CD4-positive, alpha-beta T cell treated with Interleukin-10 for 1 hour (primary cell): ENCODE data around the gene NCKAP5.

ENCODE experiments used
- DNase-seq: peaks from one replicate; pipeline ENCODE4 v3.0.0-alpha.2; 2020

NCKAP5 gene

DNA sequence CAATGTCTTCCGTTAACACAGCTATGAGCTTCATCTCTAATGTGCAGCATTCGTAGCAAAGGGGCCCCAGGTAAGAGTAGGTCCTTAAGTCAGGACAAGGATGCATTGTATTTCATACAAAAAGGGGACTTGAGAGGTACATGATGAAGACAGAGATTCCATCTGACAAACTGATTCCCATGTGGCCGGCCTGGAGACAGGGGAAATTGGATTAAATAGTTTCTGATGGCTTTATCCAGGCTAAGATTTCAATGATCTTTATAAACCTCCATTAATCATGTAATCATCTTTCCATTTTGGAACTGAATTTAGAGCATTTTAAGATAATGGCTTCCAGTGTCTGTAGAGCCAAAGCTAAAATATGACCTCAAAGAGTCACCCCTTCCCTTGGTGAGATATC is 111.3 kb downstream of the NCKAP5 start:
- DNase-seq = no peak

DNA sequence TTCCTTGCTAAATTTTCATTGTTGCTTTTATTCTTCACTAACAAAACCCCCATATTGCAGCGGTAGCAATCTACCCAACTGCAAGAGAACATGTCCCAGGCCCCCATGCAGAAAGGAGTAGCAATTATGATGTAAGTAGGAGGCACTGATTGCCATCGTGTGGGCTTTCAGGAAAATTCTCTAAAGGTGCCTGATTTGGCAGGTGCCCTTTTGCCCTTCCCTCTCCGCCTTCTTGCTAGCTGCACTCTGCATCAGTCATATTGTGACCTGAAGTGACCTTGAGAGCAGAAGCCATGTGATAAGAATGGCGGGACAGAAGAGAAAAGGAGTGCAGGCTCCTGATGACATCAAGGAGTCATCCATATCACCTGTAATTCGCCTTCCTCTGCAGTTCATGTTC is 112.1 kb downstream of the NCKAP5 start:
- no peak for DNase-seq

DNA sequence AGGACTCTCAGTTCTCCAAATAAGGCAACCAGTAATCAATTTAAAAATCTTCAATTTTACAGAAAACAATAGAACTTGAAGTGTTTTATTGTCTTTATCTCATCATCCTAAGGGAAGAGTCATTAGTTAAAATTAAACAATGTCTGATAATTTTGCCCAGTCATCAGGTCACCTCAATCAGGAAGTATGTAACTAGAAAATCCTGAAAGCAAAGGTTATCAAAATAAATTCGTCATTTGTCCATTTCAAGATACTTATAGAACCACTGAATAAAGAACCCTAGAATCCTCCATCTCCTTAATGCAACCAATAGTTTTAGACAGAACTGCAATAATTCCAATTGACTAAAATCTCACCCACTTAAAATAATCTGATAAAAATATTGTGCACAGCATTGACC is 115.2 kb downstream of the NCKAP5 start:
- DNase-seq = no peak

DNA sequence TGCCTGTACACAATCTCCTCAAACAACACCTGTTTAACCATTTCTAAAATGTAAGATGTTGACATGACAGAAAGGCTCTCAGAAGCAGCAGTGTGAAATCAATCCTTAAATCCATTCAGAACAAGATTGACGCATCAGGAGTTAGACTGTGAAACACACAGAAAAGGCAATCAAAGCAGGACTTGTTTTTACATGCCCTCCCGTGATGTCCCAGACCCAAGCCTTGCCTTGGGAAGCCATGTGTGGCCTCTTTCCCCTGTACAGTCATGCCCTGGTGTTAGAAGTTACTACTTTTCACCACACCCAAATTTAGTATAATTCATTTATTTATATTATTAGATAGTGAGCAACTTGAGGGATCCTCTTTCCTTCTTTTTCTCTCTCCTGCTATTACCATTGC is 115.7 kb downstream of the NCKAP5 start:
- DNase-seq = no peak

DNA sequence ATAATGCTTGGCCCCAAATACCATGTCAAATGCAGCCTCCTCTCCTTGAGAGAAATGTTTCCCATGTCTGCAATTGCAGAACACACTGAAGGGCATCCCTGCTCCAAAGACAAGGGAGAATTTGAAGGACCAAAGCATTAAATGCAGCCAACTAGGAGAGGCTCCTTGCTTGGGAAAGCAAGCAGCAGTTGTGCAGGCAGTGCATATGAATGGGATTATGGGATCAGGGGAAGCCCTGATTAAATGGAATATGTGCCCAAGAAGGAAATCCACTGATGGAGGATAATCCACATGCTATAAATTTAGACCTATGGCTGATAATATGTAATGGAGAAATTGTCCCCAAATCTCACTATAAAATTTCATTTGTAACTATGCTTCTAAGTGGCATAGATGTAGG is 116.1 kb downstream of the NCKAP5 start:
- DNase-seq = no peak

DNA sequence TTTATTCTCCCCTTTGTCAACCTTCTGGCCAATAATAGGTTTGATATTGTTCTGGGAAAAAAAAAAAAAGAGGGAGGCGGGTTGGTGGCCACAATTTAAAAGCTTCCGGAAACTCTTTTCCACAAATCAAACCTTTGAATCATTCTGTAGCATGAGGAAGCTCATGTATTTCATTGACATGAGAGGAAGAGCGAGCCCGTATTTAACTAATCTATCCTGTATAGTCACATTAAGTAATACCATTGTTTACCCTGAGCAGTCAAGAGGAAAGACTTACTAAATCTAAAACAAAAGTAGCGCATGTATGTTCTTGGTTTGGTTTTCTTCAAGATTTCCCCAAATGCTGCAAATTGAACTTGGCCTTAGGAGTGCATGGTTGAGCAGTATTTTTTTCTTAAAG is 120.1 kb downstream of the NCKAP5 start:
- no peak for DNase-seq

DNA sequence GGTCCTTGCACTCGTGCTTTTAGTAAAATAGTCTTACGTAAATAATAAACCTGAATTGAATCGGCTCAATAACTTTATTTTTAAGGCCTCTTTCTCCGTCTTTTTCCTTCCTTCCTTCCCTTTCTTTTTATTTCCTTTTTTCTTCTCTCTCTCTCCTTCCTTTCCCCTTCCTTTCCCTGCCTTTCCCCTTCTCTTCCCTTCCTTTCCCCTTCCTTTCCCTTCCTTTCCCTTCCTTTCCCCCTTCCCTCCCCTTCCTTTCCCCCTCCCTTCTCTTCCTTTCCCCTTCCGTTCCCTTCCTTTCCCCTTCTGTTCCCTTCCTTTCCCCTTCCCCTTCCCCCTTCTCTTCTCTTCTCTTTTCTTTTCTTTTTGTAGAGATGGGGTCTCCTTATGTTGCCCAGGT is 121.0 kb downstream of the NCKAP5 start:
- no peak for DNase-seq

DNA sequence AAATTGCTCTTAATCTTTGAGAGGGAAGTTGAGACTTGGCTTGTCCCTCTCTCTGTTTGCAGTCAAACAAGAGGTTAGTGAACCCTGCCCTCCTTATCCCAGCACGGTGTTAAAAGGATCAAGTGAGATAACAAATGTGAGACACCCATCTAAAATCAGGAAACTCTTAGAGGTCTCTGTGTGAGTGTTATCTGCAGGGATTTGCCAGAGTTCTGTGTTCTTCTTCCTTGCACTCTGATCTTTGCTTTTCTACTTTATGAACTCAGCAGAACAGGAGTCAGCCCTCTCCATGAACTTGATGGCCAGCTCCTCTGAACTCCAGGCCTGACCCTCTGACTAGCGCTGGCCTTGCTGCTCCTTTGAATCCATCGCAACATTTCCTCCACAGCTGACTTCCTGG is 123.8 kb downstream of the NCKAP5 start:
- DNase-seq = no peak

DNA sequence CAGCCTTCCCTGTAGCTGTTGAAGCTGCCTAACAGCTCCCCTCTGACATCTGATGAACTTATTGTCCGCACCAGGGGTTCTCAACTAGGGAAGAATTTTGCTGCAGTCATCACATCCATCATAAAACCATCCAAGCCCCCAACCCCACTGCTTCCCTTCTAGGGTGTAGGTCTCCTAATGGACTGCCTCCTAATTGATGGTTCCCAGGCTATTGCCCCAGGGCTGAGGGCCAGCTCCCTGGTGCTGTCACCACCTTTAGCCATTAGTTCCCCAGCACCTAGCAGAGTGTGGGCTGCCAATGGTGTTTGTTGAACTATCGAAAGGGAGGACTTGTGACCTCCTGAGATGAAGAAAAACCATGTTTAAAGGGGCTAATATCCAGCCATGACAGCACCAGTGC is 125.9 kb downstream of the NCKAP5 start:
- DNase-seq = no peak

DNA sequence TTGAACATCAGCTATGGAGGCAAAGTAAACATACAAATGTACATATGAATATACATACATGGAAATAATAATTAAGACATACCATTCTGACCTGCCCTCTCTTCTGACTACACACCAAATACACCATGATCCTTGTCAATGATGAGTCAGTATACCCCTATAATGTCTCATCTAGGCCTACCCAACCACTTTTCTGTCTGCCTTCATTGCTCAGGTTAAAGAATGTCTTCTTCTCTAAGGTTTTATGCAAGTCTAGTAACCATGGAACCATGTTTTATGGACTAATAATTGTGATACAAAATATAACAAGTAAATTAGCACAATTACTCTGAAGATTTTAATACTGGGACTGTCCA is 128.7 kb downstream of the NCKAP5 start:
- DNase-seq = no peak

DNA sequence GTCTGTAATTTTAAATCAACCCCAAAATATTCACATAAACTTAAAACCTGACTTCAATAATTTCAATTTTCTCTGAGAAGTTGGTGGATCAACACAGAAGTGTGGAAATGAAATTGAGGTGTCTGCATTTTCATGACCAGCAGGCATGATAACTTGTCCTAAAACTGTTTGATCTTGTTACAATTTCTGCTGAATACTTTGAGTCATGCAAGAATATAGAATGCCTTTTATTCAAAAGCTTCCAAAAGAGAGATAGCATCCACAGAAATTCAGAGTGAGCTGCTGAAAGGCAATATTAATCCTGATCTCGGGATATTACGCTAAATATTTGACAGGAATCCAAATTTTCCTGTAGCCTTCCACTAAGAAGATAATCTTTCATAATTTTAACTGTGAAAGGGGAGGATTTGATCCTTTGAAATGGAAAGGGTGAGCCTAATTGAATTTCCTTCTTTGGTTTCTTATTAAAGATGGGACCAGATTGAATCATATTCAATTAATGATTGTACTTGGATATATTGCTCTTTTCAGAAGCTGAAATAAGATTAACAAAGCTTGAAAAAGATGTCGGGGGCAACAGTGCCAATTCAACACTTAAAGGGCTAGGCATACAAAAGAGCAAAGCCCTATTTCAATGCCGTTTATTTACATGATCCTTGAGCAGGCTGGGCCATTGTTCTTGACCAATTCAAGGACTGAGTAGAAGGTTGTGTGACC is 129.3 kb downstream of the NCKAP5 start:
- DNase-seq = no peak

DNA sequence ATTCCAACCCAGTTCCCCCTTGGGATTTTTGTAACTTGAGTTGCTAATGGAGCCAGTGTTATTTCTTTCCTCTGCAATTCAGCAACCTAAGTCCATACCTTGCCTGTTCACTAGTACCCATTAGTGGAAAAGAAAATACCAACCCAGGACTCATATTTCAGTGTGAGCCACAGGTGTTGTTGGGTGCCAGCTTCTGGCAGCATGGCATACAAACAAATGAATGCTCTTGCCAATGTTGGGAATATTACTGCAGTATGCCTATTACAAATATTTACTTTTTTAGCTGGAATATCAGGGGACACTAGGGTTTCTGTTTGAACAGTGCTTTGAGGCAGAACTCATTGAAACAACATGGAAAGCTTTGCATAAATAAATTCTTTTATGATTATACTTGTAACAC is 130.2 kb downstream of the NCKAP5 start:
- no peak for DNase-seq

DNA sequence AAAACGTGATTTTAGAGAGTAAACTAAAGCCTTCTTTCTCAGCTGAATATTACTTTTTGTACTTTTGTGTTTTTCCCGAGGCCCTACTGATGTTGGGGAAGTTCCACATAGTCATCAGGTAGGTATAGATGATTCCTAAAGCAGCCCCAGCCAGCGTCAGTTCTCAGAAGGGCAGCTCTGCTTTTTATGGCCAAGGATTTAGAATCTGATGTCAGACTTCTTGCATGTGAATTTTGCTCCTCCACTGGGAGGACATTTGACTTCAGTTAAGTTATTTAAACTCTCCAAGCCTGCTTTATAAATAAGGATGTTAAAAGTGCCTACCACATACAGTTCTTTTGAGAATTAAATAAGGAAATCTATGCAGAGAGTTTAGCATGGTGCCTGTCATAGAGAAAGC is 130.8 kb downstream of the NCKAP5 start:
- no peak for DNase-seq

DNA sequence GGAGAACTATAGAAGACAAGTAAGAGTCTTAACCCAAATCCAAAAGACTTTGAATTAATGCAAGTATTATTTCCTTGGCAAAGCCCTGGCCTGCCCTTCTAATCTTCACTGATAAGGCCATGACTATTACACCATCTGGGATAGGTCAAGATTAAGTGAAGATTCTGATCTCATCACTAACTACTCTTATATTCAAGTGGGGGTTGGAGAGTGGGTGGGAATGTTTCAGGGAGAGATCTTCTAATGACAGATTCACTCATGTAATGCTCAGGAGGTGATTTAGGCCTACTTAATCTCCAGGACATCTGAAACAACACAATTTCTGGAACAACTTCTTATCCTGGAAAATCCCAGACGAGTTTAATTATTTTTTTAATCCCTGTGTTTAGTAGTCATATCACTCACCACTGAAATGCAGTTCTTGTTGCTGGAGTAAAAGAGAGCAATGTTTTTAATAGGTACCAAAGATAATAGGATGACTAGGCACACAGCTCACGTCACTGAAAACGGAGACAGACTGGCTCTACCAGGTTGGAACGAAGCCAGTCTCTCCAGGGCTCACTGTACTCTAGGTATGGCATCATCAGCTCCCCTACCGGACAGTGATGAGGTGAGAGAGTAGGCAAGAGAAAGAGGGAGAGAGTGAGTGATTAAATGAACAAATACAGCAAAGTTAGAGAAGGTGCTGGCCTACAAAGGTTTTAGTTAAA is 133.1 kb downstream of the NCKAP5 start:
- no peak for DNase-seq

DNA sequence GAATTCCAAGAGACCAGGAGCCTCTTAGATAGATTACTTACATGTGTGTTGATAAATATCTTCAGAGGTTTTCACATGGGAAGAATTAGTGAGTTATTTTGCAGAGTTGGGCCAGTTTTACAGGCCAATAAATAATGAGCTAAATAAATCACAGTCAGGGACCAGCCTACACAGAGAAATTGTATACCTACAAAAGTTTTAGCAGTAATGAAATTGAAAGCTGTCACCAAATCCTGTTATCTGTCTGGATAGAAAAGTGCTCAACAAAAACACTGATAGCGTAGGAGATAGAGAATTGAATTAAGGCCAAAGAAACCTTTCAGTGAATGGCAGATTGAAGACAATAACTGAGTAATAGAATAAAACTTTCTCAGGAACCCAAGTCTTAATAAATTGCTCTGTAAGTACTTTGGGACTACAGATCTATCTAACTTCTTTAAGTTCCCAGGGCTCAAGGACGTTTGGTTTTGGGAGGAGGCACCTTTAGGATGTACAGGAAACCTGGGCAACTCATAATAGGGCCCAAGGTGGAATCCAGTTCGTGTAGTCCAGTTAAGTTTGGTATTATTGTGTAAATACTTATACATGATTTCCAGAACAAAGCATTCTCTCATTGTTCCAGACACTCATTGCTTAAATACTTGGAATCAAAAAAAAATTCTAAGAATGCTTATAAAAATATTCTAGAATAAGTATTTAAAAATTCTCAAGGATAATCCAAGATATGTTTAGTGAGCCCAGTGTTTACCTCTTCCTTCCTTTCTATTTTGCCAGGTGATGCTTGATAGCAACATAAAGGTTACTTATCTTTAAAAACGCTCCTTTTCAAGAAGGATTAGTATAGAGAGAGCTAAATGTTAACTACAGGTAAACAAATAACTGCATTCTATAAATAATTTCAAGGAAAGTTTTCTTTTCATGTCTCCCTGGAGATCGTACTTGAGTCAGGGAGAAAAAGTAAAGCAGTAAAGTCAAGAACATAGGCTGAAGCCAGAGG is 134.5 kb downstream of the NCKAP5 start:
- no peak for DNase-seq

DNA sequence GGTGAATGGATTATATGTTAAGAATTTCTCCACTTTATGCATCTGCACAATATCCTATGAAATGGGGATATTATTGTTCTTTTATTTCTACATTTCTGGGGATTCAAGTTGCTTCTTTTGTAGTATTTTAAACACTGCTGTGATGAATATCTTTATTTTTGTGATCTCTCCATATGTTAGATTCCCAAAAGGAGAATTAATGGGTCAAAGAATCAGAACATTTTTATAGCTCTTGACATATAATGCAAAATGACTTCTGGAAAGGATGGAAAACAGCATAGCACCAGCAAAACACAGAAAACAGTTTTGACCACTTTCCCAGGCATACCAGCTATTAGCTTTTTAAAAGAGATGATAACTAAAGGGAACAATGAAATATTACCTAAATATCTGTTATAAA is 135.5 kb downstream of the NCKAP5 start:
- no peak for DNase-seq

DNA sequence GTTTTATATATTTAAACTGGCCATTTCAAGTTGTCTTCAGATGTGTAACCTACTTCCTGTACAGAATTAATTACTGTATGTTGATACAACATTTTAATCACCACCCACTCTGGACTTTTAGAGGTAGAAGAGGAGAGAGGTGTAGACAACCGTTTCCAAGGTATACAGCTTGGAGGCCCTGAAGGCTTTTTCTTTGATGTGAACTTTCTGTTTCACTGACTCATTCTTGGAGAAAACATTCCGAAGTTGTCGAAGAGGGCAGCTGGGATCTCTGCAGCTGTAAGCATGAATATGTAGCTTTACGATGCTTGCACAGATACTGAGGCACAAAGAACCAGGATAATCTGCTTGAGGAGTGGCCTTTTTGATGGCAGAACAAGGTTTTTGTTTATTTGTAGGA is 137.0 kb downstream of the NCKAP5 start:
- DNase-seq = no peak

DNA sequence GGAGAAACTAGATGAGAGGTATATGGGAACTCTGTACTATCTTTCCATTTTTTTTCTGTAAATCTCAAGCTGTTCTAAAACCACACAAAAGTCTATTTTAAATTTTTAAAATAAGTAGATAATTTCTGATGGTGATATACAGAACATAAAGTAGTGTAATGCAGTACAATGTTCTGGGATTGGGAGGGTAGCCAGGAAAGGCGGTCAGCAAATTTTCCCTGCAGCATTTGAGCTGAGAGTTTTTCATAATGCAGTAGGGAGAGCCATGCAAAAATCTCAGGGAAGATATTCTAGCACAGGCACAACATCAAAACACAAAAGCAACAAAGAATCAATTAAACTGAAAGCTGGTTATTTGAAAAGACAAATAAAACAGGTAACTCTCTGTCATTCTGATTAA is 141.5 kb downstream of the NCKAP5 start:
- no peak for DNase-seq

DNA sequence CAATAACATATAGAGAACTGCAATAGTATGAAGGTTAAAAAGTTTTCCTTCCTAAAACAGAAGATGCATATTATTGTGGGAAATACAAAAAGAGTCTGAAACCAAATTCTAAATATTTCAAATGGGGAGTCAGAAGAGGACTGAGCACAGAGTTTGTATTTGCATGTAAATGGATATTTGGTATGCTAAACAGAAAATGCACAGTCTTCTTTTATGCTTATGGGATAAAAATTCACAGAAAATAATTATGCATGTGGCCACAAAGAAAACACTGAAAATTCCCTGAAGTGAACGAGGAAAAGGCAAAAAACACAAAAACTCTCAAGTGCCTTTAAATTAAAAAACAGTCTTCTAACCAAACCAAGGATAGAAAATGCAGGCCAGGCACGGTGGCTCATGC is 142.7 kb downstream of the NCKAP5 start:
- DNase-seq = no peak

DNA sequence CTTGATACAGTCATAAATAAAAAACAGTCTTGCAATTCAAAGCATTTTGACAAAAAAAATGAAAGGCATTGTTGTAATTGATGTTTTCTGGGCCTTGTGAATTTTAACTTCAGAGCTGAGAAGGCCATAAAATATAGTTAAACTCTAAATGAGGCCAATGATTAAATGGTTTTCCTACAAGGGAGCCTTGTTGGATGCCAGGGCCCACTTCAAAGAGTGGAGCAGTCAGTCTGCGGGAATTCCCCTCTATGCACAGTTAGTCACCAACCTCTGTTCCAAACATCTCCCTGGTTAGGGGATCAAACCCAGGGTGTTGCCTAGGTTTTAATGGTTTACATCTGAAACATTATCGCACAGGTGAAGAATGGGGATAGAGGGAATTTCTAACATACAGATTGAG is 143.4 kb downstream of the NCKAP5 start:
- no peak for DNase-seq

DNA sequence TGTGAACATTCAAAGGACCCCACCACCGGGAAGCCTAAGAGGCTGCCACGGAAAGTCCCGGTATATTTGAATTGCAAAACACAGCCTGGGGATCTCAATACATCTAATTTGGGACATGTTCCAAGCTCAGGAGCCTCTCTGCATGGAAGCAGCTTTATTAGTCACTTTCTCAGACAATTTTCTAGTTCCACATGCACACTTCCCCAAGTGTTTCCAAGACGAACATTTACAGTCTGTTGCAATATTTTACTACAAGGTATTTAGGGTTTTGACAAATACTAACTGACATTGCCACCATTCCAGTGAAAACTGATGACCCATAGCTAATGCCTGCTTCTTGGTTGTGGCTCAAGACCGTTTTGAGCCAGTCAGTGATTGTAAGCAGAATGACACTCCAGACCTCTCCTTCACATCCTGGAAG is 145.3 kb downstream of the NCKAP5 start:
- DNase-seq = no peak

DNA sequence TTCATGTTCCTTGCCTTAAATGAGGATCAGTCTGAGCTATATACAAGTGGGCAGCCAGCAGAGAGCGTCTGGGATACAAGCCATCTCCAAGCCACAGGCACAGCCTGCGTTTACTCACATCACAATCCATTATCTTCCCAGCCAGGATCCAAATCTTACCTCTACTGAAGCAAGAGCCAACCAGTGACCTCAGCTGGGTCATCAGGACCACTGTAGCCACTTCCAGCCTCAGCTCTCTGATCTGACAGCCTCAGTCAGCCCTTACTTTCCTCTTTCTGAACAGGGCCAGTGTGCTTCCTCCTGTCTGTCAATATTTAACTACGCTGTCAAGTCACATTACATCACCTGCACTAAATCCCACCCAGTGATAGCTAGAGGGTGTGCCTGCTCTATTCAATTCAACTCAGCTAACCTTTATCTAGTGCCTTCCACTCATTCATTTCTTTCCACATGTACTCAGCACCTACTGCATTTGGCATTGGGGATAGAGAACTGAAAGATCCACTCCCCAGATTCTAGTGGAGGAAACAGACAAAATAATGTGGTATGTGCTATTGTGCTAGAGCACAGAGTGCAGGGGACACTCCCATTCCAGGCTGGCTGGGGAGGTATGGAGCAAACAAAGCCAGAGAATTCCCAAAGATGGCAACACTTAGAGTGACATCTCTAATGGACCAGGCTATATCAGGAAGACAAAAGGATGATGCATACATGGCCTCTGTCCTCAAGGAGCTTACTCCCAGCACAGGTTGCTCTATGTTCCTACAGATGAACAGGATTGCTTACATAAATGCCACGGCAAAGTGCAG is 146.5 kb downstream of the NCKAP5 start:
- DNase-seq = no peak

DNA sequence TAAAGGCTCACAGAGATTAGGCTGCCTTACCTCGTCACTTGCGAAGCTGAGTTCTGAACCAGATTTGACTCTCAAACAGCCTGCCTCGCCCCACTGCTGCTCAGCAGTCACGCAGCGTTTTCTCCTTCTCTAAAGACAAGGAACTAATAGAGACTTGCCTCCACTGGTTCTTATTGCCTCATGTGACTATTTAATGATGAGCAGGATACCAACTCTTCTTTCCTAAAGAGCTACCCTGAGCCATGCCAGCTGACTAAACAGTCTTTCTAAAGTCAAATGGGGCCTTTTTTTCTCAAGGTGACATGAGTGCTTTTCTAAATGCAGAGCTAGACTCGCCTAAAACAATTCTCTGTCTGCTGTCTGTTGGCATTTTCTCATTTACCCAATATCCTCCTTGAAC is 147.5 kb downstream of the NCKAP5 start:
- no peak for DNase-seq
